ENCODE data around the gene COL5A1. TPM values are rescaled to one million over a fixed set of nuclear protein-coding genes. Genes with fewer than 3 reads are reported as not detected.

COL5A1 gene
- total RNA-seq, 1 donor from 2014 or later: 19.8 TPM

GRCh38 chr9:134887219-134887618 lies 245.6 kb downstream of the COL5A1 start:
- no peak for DNase-seq (ENCODE audit: low spot score, unreplicated experiment)
- Mint-ChIP-seq H3K4me3 (ENCODE audit: low read depth) (no peak overlapping the region), H3K4me1 (ENCODE audit: low read depth) (no peaks in the 10 kb centered on the region), H3K27ac (no peak overlapping the region), H3K27me3 (peaks cover 16% of the 10 kb centered on the region), H3K9me3 (ENCODE audit: low read depth) (no peaks in the 10 kb centered on the region), H3K36me3 (ENCODE audit: insufficient read depth) (no peaks in the 10 kb centered on the region)
- no peak for TF ChIP-seq CTCF (IDR thresholded peaks at IDR 0.05; ENCODE audit: unreplicated experiment)

- TF ChIP-seq CTCF (IDR thresholded peaks at IDR 0.05; ENCODE audit: unreplicated experiment): no peak
- DNase-seq (ENCODE audit: low spot score, unreplicated experiment): no peak
- Mint-ChIP-seq H3K9me3 (ENCODE audit: low read depth) (no peaks in the 10 kb centered on the region), H3K36me3 (ENCODE audit: insufficient read depth) (no peaks in the 10 kb centered on the region), H3K4me1 (ENCODE audit: low read depth) (no peaks in the 10 kb centered on the region), H3K4me3 (ENCODE audit: low read depth) (no peak overlapping the region), H3K27me3 (peaks cover 16% of the 10 kb centered on the region), H3K27ac (no peak overlapping the region)
Observed at GRCh38 chr9:134887686-134888602, 246.3 kb downstream of the COL5A1 start.

- H3K27ac Mint-ChIP-seq: no peak overlapping the region
- H3K4me3 Mint-ChIP-seq (ENCODE audit: low read depth): no peak overlapping the region
- TF ChIP-seq CTCF (IDR thresholded peaks at IDR 0.05; ENCODE audit: unreplicated experiment): no peak
- H3K36me3 Mint-ChIP-seq (ENCODE audit: insufficient read depth): no peaks in the 10 kb centered on the region
- no peaks in the 10 kb centered on the region for H3K9me3 Mint-ChIP-seq (ENCODE audit: low read depth)
- no peaks in the 10 kb centered on the region for H3K4me1 Mint-ChIP-seq (ENCODE audit: low read depth)
- H3K27me3 Mint-ChIP-seq: peaks cover 16% of the 10 kb centered on the region
- DNase-seq (ENCODE audit: low spot score, unreplicated experiment): no peak
Observed at GRCh38 chr9:134888603-134889190, 247.1 kb downstream of the COL5A1 start.

- Mint-ChIP-seq H3K27ac (no peak overlapping the region), H3K9me3 (ENCODE audit: low read depth) (no peaks in the 10 kb centered on the region), H3K4me3 (ENCODE audit: low read depth) (no peak overlapping the region), H3K36me3 (ENCODE audit: insufficient read depth) (no peaks in the 10 kb centered on the region), H3K27me3 (peaks cover 16% of the 10 kb centered on the region), H3K4me1 (ENCODE audit: low read depth) (no peaks in the 10 kb centered on the region)
- no peak for TF ChIP-seq CTCF (IDR thresholded peaks at IDR 0.05; ENCODE audit: unreplicated experiment)
- DNase-seq (ENCODE audit: low spot score, unreplicated experiment): no peak
Observed at GRCh38 chr9:134889386-134890154, 248.0 kb downstream of the COL5A1 start.

- Mint-ChIP-seq H3K9me3 (ENCODE audit: low read depth) (peaks cover 2% of the 10 kb centered on the region), H3K27me3 (peaks cover 16% of the 10 kb centered on the region), H3K27ac (no peak overlapping the region), H3K4me1 (ENCODE audit: low read depth) (no peaks in the 10 kb centered on the region), H3K36me3 (ENCODE audit: insufficient read depth) (no peaks in the 10 kb centered on the region), H3K4me3 (ENCODE audit: low read depth) (no peak overlapping the region)
- DNase-seq (ENCODE audit: low spot score, unreplicated experiment): no peak
- TF ChIP-seq CTCF (IDR thresholded peaks at IDR 0.05; ENCODE audit: unreplicated experiment): no peak
Observed at GRCh38 chr9:134890155-134890495, 248.5 kb downstream of the COL5A1 start.
